Activated naive CD4-positive, alpha-beta T cell treated with Interleukin-2 at 50 U/mL for 16 hours (primary cell): ENCODE results near the gene SMOC1.

Source experiments
- DNase-seq: peaks from one replicate; pipeline ENCODE4 v3.0.0-alpha.2; 2020

SMOC1 gene

DNA sequence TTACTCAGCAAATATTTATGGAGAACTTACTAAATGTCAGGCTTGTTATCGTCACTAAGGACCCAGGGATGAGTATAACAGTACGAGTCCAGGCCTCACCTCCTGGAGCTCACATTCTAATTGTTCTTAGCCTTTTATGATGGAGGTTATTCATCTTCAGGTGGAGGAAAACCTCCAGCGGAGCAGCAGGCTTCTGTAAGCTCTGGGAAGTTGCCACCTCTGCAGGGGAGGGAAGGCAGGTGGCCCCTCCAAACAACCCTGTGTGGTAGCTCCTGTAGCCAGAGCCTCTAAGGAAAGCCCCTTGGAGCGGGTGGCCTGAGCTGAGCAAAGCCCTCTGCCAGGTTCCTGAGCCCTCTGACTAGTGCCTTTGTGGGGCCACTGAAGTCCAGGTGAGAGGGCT lies 104.1 kb downstream of the SMOC1 start:
- DNase-seq = no peak

GRCh38 chr14:69985463-69985862 lies 106.2 kb downstream of the SMOC1 start:
- no peak for DNase-seq

DNA sequence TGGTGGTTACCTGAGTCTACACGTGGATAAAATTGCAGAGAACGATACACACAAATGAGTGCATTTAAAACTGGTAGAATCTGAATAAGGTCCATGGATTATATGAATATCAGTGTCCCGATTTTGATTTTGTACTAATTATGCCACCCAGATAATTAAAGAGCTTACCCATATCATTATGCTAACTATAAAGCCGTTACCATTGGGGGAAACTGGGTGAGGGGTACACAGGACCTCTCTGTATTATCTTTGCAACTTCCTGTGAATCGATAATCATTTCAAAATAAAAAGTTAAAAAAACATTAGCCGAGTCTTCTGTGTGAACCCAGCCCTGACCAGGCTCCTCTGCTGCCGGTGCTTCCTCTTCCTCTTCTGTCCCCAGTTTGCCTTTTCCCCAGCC lies 107.1 kb downstream of the SMOC1 start:
- DNase-seq = no peak

- no peak for DNase-seq
These were observed 108.3 kb downstream of the SMOC1 start for GRCh38 chr14:69987406-69988121.

GRCh38 chr14:69988979-69989378 lies 109.8 kb downstream of the SMOC1 start:
- no peak for DNase-seq

DNA sequence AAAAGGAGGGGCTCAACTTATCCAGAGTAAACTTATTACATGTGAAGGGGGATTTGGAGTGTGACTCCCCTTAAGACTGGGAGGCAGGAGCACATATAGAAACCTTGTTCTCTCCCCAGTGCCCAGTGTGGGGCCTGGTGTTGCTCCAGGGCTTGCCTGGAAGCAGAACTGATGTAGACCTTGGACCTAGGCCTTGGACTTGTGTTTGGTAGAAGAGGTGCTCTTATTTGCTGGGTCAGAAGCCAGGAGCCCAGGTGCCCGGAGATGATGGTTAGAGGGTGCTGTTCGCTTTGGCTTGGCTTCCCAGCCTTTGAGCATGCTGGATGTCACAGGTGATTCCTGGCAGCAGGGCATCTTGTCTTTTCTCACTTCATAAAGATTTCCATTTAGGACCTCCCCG lies 110.4 kb downstream of the SMOC1 start:
- no peak for DNase-seq

- DNase-seq = no peak
These were observed 111.1 kb downstream of the SMOC1 start for GRCh38 chr14:69990323-69990722.

DNA sequence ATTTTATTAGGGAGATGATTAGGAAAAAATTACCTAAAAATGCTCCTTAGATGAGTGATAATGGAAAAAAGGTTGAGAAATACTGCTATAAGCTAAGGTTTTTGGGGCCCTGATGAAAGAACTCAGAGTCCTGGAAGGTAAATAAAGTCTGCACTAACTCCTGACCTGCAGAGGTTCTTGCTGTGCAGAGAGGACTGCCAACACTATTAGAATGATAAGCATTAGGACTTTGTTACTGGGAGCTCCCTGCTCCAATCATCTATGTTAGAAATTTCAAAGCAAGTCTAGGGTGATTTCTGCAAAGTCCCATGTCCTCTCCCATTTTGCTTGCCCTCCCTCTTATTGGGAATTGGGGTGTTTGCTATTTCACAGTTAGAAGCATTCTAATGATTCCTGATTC lies 112.2 kb downstream of the SMOC1 start:
- no peak for DNase-seq

- DNase-seq = no peak
These were observed 113.3 kb downstream of the SMOC1 start for GRCh38 chr14:69992564-69992963.

GRCh38 chr14:69993326-69993725 lies 114.1 kb downstream of the SMOC1 start:
- DNase-seq = no peak

- DNase-seq = no peak
These were observed 114.8 kb downstream of the SMOC1 start for GRCh38 chr14:69994002-69994401.

- no peak for DNase-seq
These were observed 117.0 kb downstream of the SMOC1 start for GRCh38 chr14:69996216-69996615.

DNA sequence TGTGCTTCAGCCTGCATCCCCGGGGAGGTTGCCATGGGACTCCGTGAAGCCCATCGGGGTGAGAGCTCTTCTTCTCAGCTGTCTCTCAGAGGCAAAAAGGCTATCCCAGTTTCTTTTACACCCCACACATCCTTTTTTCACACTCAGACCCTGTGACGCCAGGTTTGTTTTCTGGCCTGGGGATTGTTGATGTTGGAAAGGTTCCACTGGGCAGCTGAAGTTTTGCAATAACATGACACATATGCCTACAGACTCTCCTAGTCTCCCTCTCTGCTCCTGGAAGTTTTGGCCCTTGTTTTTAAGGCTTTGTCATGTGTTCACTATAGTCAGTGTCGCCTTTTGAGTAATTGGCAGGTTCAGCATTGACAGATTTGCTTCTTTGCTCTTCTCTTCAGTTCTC lies 118.6 kb downstream of the SMOC1 start:
- no peak for DNase-seq

DNA sequence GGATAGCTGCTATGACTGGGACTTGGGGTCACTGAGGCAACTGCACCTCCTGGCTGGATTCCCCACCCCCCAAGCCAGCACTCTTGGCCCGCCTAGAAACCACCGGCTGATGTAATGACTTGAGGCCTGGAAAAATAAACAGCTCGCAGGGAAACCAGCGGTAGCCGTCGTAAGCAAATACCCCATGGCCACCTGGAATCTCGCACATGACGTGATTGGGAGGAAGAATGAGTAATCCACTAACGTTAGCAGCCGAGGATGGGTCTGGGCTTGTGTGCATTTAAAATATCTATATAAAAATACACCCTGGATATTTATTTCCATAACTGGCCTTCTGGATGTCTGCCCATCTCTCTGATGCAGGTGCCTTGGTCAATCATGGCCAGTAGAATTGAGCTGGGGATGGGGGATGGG lies 120.1 kb downstream of the SMOC1 start:
- no peak for DNase-seq

DNA sequence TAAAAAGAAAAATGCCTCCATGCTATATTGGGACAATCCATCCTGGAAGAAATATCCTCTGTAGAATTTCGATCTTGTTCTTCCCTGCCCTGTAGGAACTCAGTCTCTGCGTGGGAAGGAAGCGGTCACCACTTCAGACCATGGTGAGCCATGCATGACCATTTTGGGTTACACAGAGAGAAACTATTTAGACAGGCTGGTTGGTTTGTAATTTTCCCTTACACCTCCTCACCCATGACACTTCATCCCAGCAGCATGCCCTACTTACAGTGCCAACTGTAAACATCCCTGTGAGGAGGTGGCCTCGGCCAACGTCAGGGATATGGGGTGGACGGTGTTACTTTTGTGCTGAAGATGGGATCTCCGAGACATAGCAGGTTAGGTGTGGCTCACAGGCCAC lies 121.4 kb downstream of the SMOC1 start:
- DNase-seq = no peak

DNA sequence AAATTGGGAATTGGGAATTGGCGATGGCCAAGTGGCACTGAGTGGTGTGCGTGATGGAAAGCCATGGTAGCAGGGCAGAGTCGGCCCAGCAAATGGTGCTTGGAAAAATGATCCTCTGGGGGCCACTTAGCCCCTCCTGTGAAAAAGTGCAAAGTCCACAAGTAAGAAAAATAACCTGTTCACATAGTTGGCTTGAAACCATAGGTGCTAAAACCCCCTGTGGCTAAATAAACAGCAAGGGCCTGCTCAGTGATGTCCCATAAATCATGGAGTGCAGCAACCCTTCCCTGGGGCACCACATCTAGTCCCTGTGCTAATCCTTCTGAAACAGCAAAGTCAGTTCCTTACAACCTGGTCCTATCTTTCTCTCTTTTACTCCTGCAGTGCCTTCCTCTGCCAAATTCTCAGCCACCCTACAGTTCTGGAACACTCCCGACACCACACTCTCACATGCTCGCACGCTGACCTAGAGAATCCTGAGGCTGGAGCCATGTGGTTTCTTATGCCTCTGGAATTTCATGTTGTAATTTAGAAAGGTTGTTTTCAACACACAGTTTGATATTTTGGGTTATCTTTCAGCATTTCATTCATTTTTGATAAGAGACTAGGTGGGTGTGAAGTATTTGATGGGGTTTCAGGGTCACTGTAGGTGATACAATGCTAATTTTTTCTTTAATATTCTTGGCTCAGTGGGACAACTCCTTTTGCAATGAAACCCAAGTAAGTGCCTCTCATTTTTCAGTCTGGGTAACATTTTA lies 123.6 kb downstream of the SMOC1 start:
- no peak for DNase-seq

- DNase-seq = no peak
These were observed 125.6 kb downstream of the SMOC1 start for GRCh38 chr14:70004791-70005190.

DNA sequence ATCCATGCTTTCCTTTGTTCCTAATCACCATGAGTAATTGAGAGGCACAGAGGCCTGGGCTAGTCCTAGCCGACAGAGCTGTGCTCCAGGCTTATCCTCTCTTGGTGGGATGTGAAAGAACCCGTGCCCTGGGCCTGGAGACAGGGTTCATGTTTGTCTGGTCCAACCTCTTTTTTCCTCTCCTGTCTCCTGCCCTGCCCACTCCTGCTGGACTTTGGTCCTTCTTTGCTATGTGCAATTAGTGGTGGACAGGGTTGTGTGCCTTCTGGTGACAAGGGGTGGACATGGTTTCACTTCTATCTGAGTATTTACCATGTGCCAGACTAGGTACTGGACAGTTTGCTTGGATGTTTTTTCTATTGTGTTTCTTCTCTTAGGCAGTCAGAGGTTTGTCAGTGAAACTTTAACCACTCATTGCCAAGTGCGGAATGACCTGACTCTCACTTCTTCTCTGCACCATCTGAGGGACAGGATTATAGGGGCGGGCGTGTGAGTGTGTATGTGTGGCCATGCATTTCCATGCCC lies 126.1 kb downstream of the SMOC1 start:
- DNase-seq = no peak

DNA sequence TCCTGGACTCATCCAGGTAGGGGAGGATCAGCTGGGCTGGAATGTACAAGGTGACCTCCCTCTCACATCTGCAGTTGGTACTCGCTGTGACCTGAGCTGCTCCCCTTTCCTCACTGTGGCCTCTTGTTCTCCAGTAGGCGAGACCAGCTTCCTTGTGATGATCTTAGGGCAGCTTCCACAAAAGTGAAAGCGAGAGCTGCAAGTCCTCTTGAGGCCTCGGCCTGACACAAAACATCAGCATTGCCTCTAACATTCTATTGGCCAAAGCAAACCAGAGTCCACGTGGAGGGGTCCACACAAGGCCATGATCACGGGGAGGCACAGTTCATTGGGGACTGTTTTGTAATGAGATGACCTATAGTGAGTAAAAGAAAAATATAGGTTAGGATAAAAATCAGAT lies 127.5 kb downstream of the SMOC1 start:
- no peak for DNase-seq

GRCh38 chr14:70008284-70009262 lies 129.4 kb downstream of the SMOC1 start:
- no peak for DNase-seq

DNA sequence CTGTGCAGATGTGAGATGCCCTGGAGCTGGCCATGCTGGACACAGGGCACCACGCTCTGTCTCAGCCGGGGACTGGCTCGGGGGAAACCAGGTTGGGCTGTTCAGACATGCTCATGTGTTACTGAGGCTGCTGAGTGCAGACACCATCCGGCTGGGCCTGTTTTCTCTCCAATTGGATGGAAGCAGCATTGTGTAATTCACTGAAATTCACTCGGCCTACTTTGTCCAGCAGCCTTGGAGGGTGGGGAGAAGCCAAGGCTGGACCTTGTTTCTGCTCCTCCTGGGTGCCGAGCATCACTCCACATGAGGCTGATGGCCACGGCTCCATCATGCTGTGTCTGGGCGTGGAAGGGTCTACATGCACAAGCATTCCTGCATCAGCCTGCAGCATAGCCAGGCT lies 130.7 kb downstream of the SMOC1 start:
- DNase-seq = no peak

DNA sequence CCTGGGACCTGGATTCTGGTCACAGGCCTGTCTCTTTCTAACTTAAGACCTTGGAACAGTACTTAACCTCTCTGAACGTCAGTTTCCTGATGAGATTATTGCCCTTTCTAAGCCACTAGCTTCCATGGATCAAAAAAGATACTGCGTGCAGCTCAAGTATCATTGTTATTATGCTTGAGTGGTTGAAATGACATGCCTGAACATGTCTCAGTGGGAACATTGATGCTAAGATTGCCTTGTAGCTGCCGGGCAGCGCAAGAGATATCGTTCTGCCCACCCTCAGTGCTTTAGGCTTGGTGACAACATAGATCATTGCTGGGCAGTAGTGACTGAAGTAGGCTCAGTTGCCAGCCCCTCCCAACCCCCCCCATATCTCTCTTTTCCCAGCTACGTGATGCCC lies 131.9 kb downstream of the SMOC1 start:
- DNase-seq = no peak

GRCh38 chr14:70011708-70012107 lies 132.5 kb downstream of the SMOC1 start:
- DNase-seq = no peak
